NCI-H2196 (cell line): ENCODE measurements around the gene PIAS4.

Experiments
- DNase-seq: peaks from one replicate; lab custom pipeline; 2025; ENCODE audit not compliant: unreplicated experiment; lab: John Stamatoyannopoulos, UW

The PIAS4 gene

DNA sequence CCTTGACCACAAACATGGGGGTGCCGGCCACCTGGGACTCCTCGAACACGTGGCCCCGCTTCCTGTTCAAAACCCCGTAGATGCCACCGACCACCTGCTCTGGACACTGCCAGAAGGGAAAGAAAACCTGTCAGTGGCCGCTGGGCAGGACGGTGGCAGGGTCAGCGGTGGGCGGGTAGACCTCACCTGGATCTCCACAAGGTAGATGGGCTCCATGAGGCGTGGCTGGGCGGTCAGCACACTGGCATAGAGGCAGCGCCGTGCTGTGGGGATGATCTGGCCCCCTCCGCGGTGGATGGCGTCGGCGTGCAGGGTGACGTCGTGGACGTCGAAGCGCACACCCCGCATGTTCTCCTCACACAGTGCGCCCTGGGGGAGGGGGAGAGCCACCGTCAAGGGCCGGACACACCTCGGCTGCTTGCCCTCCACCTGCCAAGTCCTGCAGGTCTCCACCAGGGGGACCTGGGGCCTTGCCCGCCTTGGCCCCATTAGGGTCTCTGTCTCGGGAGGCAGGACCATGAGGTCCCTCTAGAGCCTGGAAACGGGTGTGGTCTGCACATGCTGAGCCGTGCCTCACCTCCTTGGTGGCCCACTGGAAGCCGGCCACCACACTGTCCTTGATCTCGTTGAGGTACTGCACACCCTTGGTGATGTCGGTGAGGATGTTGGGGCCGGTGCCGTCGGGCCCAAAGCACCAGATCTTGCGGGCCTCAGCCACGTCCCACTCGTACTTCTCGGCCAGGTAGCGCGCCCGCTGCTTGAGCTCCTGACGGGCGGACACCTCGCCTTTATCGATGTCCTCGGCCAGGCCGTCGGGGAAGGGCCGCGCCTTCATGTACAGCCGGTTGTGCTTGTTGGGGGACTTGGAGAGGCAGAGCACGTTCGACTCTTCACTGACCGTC is 30.0 kb upstream of the PIAS4 start:
- no peak for DNase-seq

GRCh38 chr19:3978145-3978544 is 29.4 kb upstream of the PIAS4 start:
- DNase-seq: no peak

DNA sequence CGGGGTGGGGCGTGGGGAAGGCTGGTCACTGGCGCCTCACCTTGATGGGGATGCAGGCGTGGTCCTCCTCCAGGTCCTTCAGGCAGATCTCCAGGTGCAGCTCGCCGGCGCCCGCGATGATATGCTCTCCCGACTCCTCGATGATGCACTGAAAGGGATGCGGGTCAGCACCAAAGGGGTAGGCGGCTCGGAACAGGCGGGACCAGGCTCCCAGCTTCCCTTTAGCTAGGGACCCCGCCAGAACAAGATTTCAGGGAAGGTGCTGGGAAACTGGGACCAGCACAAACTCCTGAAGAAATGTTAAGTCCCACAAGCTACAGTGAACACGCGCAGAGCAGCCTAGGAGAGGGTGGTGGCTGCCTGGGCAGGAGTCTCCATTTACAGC is 28.3 kb upstream of the PIAS4 start:
- DNase-seq: no peak

GRCh38 chr19:3979674-3980352 is 27.7 kb upstream of the PIAS4 start:
- no peak for DNase-seq

DNA sequence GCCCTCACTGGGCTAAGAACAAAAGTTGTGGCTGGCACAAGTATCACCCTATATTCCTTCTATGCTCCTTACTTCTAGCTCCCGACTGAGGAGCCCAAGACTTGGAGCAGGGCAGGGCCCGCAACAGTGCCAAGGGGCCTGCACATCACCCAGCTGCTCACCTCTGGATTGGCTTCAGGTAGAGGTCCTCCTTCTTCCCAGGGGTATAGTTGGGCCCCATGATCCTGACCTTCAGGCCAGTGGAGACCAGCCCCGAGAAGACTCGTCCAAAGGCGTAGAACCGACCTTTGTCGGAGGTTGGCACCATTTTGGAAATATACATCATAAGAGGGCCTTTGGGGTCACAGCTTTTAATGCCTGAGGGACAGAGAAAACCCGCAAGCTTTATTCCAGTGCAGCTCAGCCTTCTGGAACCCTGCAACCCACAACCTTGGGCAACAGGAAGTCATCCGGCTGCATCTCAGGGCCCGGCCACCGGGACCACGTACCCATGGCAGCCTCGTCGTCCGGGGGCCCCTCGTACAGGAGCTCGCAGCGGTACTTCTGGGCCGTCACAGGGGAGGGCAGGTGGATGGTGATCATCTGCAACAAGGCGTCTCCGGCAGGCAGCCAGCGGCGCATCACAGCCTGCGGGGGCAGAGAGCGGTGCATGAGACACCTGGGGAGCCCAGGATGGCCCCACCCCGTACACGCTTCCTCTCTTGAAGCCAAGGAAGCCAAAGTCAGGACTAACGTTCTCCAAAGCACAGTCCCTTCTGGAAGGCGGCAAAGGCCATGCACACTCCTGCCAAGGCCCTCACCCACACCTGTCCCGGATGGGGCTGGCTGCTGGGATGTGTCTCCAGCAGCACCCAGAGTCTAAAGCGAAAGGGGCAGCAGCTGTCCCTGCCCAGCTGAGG is 26.9 kb upstream of the PIAS4 start:
- DNase-seq: no peak

DNA sequence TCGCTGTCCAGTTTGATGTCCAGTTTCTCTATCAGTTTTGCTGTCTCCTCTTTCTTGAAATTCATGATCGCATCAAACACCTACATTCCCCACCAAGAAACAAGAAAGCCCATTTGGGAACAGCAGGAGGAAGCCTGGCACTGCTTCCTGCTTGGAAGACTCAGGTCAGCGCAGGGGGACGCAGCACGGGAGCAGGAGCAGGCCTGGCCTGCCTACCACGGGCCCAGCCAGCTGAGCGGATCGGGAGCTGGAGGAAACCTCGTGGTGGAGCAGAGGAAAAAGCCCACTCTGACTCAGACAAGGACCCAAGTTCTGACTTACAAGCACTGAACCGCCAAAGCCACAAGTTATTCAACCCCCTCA is 26.2 kb upstream of the PIAS4 start:
- no peak for DNase-seq

DNA sequence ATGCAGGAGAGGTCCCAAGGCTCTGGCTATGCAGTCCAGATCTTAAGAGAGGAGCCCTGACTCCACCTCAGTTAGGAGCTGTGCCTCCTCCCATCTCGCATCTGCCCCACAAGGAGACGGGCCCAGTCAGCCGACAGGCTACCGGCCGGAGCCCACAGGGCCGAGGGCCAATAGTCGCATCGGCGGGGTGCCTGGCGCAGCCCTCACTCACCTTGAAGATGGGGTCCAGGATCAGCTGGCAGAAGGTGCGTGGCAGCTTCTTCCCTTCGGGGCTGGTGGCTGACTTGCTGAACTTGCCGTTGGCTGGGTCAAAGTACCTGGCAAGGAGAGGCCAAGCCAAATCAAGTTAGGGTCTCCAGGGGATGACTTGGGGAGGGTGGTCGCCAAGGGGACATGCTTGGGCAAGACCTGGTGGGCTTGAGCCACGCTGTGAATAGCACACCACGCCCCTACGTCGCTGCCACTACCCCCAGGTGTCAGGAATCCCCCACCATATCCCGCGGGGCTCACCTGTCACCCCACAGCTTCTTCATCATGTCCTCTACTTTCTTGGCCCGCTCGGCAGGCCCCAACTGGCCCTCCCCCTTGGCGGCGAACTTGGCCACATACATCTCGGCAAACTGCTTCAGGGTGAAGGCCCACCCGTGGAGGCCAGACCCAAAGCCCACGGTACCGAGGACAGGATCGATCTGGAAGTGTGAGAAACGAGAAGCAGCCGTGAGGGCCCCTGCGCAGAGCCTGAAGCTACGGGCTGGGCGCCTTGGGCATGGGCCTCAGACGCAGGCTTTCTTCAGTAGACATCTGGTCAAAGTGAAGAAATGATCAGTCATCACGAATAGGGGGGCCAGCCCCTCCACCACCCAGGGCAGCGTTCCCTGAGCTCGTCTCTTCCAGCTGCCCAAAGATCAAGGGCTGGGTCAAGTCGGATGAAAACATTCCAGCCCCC is 25.5 kb upstream of the PIAS4 start:
- no peak for DNase-seq

DNA sequence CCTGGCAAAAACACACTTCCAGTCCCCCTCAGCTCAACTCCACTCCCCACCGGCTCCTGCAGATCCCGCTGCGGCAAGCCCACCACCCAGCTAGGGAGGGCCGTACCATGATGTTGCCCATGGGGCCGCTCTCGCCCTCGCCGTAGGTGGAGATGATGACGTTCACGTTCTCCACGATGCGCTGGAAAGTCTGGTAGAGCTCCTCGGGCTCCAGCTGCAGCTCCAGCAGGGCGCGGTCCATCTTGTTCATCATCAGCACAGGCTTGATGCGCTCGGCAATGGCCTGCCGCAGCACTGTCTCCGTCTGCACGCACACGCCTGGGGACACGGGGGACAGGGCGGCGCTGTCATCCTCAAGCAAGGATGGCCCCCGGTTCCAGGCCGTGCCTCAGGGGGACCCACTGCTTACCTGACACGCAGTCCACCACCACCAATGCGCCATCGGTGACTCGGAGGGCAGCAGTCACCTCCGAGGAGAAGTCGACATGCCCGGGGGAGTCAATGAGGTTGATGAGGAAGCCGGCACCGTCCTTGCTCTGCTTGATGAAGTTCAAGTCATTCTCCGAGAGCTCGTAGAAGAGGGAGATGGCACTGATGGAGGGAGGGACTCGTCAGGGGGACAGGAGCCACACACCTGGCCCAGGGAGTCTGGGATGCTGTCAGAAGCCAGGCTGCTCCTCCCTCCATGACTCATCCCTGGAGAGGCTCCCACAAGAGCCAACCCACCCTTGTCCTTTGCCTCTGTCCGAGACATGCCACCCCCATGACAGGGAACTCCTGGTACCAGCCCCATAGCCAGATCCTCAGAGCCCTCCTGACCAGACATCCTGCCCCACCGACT is 24.6 kb upstream of the PIAS4 start:
- DNase-seq: no peak

DNA sequence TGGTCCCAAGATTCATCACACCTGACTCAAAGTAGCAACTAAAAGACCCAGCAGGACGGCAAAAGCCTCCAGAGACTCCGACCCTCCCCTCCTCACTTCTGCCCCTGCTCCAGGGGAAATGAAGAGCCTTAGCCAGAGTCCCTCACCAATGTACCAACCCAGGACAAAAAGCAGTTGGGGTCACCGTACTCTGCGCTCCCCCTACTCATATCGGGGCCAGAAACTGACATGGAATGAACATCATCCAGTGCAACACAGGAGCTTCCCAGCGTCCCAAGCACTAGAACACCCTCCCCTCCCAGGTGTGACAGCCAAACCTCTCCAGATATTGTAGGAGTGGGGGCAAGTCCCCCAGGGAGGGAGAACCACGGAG is 24.0 kb upstream of the PIAS4 start:
- DNase-seq: no peak

- DNase-seq: no peak
These were observed 23.5 kb upstream of the PIAS4 start for GRCh38 chr19:3983936-3984583.

DNA sequence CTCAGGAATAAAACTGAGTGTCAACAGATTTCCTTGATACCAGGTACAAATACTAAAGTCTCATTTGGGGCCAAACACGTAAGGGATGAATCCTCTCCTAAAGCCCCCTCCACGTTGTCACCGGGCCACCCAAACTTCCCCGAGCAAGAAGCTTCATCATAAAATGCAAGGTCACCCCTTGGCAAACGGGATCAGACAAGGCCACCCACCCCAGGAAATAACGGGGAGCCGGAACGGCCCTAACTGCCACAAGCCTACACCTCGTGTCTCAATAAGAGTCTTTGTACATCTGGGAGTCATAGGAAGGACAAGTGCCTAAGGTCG is 23.0 kb upstream of the PIAS4 start:
- no peak for DNase-seq

GRCh38 chr19:3984908-3985642 is 22.5 kb upstream of the PIAS4 start, which contains the start of gene EEF2:
Gene EEF2, minus strand, starts transcription at chr19:3985463. Its CDS starts 83 bp downstream, at chr19:3985380.
- DNase-seq: peak; percentile 95

GRCh38 chr19:3985643-3986259 is 21.8 kb upstream of the PIAS4 start:
- DNase-seq: no peak

GRCh38 chr19:3986260-3987041 is 21.1 kb upstream of the PIAS4 start:
- DNase-seq: peak; percentile 82

DNA sequence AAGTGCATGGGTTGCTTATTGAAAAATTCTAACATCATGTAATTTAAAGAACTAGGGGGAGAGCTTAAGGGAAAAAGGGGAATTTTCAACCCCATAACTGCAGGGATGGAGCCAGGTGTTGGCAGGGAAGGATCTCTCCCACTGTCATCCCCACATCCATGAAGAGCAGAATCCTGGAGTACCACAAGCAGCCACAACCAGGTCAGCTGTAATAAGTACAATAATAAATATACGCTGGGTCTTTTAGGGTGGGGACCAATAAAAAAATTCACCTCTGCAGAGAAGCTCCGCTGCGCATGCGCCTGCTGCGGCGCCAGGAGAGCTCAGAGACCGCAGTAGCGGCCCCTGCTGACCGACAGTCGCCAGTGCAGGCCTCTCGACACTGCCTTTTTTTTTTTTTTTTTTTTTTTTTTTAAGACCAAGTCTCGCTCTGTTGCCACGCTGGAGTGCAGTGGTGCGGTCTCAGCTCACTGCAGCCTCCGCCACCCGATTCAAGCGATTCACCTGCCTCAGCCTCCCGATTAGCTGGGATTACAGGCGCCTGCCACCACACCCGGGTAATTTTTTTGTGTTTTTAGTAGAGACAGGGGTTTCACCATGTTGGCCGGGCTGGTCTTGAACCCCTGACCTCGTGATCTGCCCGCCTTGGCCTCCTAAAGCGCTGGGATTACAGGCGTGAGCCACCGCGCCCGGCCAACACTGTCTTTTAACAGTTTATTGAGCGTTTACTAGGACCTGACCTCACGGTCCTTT is 19.7 kb upstream of the PIAS4 start:
- DNase-seq: peak; percentile 91

DNA sequence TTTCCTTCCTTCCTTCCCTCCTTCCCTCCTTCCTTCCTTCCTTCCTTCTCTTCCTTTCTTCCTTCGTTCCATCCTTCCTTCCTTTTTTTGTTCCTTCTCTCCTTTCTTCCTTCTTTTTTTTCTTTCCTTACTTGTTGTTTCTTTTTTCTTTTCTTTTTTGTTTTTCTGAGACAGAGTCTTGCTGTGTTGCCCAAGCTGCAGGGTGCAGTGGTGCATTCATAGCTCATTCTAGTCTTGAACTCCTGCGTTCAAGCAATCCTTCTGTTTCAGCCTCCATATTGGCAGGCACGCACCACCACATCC is 16.8 kb upstream of the PIAS4 start:
- DNase-seq: no peak

- DNase-seq: no peak
These were observed 11.9 kb upstream of the PIAS4 start for GRCh38 chr19:3995607-3996006.
